CD4-positive, alpha-beta T cell (primary cell): ENCODE results near the gene GPR61. TPM values are rescaled to one million over a fixed set of nuclear protein-coding genes. Genes with fewer than 3 reads are reported as not detected.
A peak's percentile ranks its signal among the peaks of the same experiment; 100 is the strongest.

Source experiments
- ATAC-seq: fragments of 200-7000 bp; cut with Tn5 transposase; one replicate; pipeline ENCODE4 v1.10.0; 2022; ENCODE audit warnings: mild to moderate bottlenecking; ENCODE audit not compliant: poor library complexity
- CTCF ChIA-PET: fragments of 350-600 bp; sonication (Branson Sonifier 250); formaldehyde crosslinking; loops from one replicate; lab custom pipeline; 2021; ENCODE audit warnings: antibody characterized with exemption, inconsistent platforms; lab: Charles Lee
- POLR2A ChIA-PET: fragments of 350-600 bp; sonication (Branson Sonifier 250); formaldehyde crosslinking; loops from one replicate; lab custom pipeline; 2021; ENCODE audit warnings: antibody characterized with exemption, inconsistent platforms; lab: Charles Lee
- DNase-seq, 14 experiments: peaks; one replicate each; pipeline ENCODE4 v3.0.0-alpha.2; 2013 to 2020; ENCODE audit warnings: mixed read lengths in 2 of 14
- H3K27ac ChIP-seq, 2 donors: one replicate each; pipeline versions ENCODE4 v1.5.1 to v1.7.0; 2013; ENCODE audit warnings: low read length in 2 of 2, low read depth in 1 of 2, mild to moderate bottlenecking in 1 of 2
- H3K27me3 ChIP-seq, 2 experiments: 1 replicate in 1 of 2; 2 replicates in 1 of 2; pipeline versions ENCODE4 v1.6.1 to v1.7.0; 2013; ENCODE audit warnings: low read length in 2 of 2, control low read depth in 1 of 2, mild to moderate bottlenecking in 1 of 2, moderate library complexity in 1 of 2; ENCODE audit not compliant: insufficient read depth in 2 of 2, control insufficient read depth in 1 of 2
- H3K36me3 ChIP-seq: one replicate; pipeline ENCODE4 v1.6.1; 2013; ENCODE audit warnings: low read length, control low read depth; ENCODE audit not compliant: insufficient read depth
- H3K4me1 ChIP-seq: one replicate; pipeline ENCODE4 v1.6.1; 2013; ENCODE audit warnings: low read length, control low read depth; ENCODE audit not compliant: insufficient read depth
- H3K4me3 ChIP-seq: one replicate; pipeline ENCODE4 v1.5.1; 2013; ENCODE audit warnings: mild to moderate bottlenecking, low read length, moderate library complexity
- H3K9me3 ChIP-seq, 2 experiments: 1 replicate in 1 of 2; 2 replicates in 1 of 2; pipeline versions ENCODE4 v1.6.1 to v1.7.0; 2013; ENCODE audit warnings: low read length in 2 of 2, mild to moderate bottlenecking in 2 of 2, control low read depth in 1 of 2, moderate library complexity in 1 of 2; ENCODE audit not compliant: control insufficient read depth in 1 of 2, insufficient read depth in 1 of 2
- H3K27ac Mint-ChIP-seq: one replicate; pipeline ENCODE4 v1.8.0; 2020; ENCODE audit warnings: mixed read lengths
- H3K27me3 Mint-ChIP-seq: one replicate; pipeline ENCODE4 v1.8.0; 2021; ENCODE audit warnings: mixed read lengths
- H3K36me3 Mint-ChIP-seq: one replicate; pipeline ENCODE4 v1.8.0; 2021; ENCODE audit warnings: low read depth, mixed read lengths
- H3K4me1 Mint-ChIP-seq: one replicate; pipeline ENCODE4 v1.8.0; 2021; ENCODE audit warnings: low read depth, mixed read lengths
- H3K4me3 Mint-ChIP-seq: one replicate; pipeline ENCODE4 v1.8.0; 2020; ENCODE audit warnings: mild to moderate bottlenecking, mixed read lengths
- H3K9me3 Mint-ChIP-seq: one replicate; pipeline ENCODE4 v1.8.0; 2020; ENCODE audit warnings: mixed read lengths
- CTCF ChIP-seq: fragments of 200-600 bp; IDR thresholded peaks from one replicate; pipeline ENCODE4 v1.8.0; 2022; ENCODE audit warnings: antibody characterized with exemption, mild to moderate bottlenecking
- intact Hi-C, 2 experiments: fragments of 100-400 bp; cut with DNase I in 1 of 2; cut with micrococcal nuclease in 1 of 2; formaldehyde crosslinking; loops; one replicate each; pipeline versions ENCODE4 v1.15.1 to v1.9.0; 2023 to 2025; cut with DNase I, micrococcal nuclease
- total RNA-seq, 174 experiments: library from RNA in 2 of 174; stranded (reverse) in 2 of 174; gene quantifications; one replicate each; pipeline ENCODE4 v1.2.3 and lab custom pipeline; 2021 to 2026

GPR61 gene
- total RNA-seq, 2 experiments from 2014 or later = 0.53 to 0.85 TPM

GRCh38 chr1:109559995-109560394, 20.3 kb downstream of the GPR61 start:
- ATAC-seq (no peak), DNase-seq (no peak)
- intact Hi-C loops = no loop called here
- Histone ChIP-seq H3K27ac (no peak overlapping the region), H3K9me3 (no peaks in the 10 kb centered on the region), H3K4me1 (peaks cover 25% of the 10 kb centered on the region), H3K27me3 (no peaks in the 10 kb centered on the region), H3K4me3 (no peak overlapping the region), H3K36me3 (peaks cover 7% of the 10 kb centered on the region)
- H3K27ac Mint-ChIP-seq = peak overlapping the region; percentile 8
- peaks cover 90% of the 10 kb centered on the region for H3K4me1 Mint-ChIP-seq
- ChIA-PET CTCF (interaction anchor here (1.2 to 1.4 kb wide), 3 partner anchors 55 to 447 kb away, joined by 3 to 4 read pairs (median 3); a partner anchor contains a TSS), POLR2A (interaction anchor here (1.4 to 2.8 kb wide), 4 partner anchors 11 to 59 kb away, joined by 3 to 26 read pairs (median 6); partner anchors contain the start of genes AMPD2, GNAI3 and GNAT2)
- TF ChIP-seq CTCF = no peak
- no peaks in the 10 kb centered on the region for H3K27me3 Mint-ChIP-seq
- peaks cover 8% of the 10 kb centered on the region for H3K36me3 Mint-ChIP-seq
- no peaks in the 10 kb centered on the region for H3K9me3 Mint-ChIP-seq
- H3K4me3 Mint-ChIP-seq = peak overlapping the region; percentile 54

GRCh38 chr1:109564194-109564878, 24.7 kb downstream of the GPR61 start:
- H3K4me1 Mint-ChIP-seq = peaks cover 64% of the 10 kb centered on the region
- no peaks in the 10 kb centered on the region for H3K27me3 Mint-ChIP-seq
- intact Hi-C loops = no loop called here
- DNase-seq = no peak
- no peak for ATAC-seq
- ChIA-PET CTCF (interaction anchor here (1.6 kb wide), 1 partner anchor 76 kb away, joined by 3 read pairs; no protein-coding TSS in a partner anchor), POLR2A (interaction anchor here (0.7 to 1.4 kb wide), 2 partner anchors 16 to 775 kb away, joined by 3 to 4 read pairs; partner anchors contain the start of genes GNAI3 and RBM15)
- no peaks in the 10 kb centered on the region for H3K36me3 Mint-ChIP-seq
- Histone ChIP-seq H3K4me1 (peaks cover 25% of the 10 kb centered on the region), H3K27ac (no peak overlapping the region), H3K9me3 (no peaks in the 10 kb centered on the region), H3K4me3 (no peak overlapping the region), H3K27me3 (no peaks in the 10 kb centered on the region), H3K36me3 (peaks cover 2% of the 10 kb centered on the region)
- H3K9me3 Mint-ChIP-seq = no peaks in the 10 kb centered on the region
- no peak for TF ChIP-seq CTCF
- no peak overlapping the region for H3K27ac Mint-ChIP-seq
- H3K4me3 Mint-ChIP-seq = no peak overlapping the region

- DNase-seq (no peak), ATAC-seq (no peak)
- ChIA-PET POLR2A (interaction anchor here (0.6 to 1.1 kb wide), 2 partner anchors 17 to 26 kb away, joined by 3 read pairs; partner anchors contain the start of gene GNAI3), CTCF (interaction anchor here (1.6 kb wide), 1 partner anchor 75 kb away, joined by 3 read pairs; no protein-coding TSS in a partner anchor)
- Mint-ChIP-seq H3K4me3 (no peak overlapping the region), H3K36me3 (no peaks in the 10 kb centered on the region), H3K27me3 (no peaks in the 10 kb centered on the region), H3K4me1 (peaks cover 55% of the 10 kb centered on the region), H3K9me3 (no peaks in the 10 kb centered on the region), H3K27ac (peak overlapping the region; percentile 6)
- intact Hi-C loops = no loop called here
- H3K36me3 ChIP-seq = peaks cover 2% of the 10 kb centered on the region
- H3K27me3 ChIP-seq = no peaks in the 10 kb centered on the region
- H3K27ac ChIP-seq = no peak overlapping the region
- TF ChIP-seq CTCF = no peak
- no peaks in the 10 kb centered on the region for H3K9me3 ChIP-seq
- H3K4me1 ChIP-seq = peaks cover 25% of the 10 kb centered on the region
- H3K4me3 ChIP-seq = no peak overlapping the region
Observed at GRCh38 chr1:109565241-109565640, 25.6 kb downstream of the GPR61 start.
